HG03520 (cell line): Measurements from ENCODE around the gene GALNS.
A peak's percentile ranks its signal among the peaks of the same experiment; 100 is the strongest.

Experiments used
- ATAC-seq: cut with Tn5 transposase; IDR thresholded peaks from one replicate; pipeline ENCODE4 v1.9.1; 2021; ENCODE audit warnings: mild to moderate bottlenecking, moderate library complexity; ENCODE audit not compliant: unreplicated experiment

GALNS gene

GRCh38 chr16:88820385-88821025 lies 36.2 kb downstream of the GALNS start:
- no peak for ATAC-seq

GRCh38 chr16:88819126-88819525 lies 37.6 kb downstream of the GALNS start:
- ATAC-seq, result no peak

- no peak for ATAC-seq
These were observed 38.2 kb downstream of the GALNS start for GRCh38 chr16:88818575-88818874.

- no peak for ATAC-seq
These were observed 38.8 kb downstream of the GALNS start for GRCh38 chr16:88817785-88818574.

- ATAC-seq, result no peak
These were observed 39.8 kb downstream of the GALNS start for GRCh38 chr16:88816736-88817535.

- no peak for ATAC-seq
These were observed 40.7 kb downstream of the GALNS start for GRCh38 chr16:88815901-88816589.

GRCh38 chr16:88815227-88815626 lies 41.5 kb downstream of the GALNS start:
- ATAC-seq, result no peak

GRCh38 chr16:88814144-88814502 lies 42.6 kb downstream of the GALNS start:
- no peak for ATAC-seq

GRCh38 chr16:88813269-88814143 lies 43.2 kb downstream of the GALNS start:
- no peak for ATAC-seq

- ATAC-seq, result no peak
These were observed 44.1 kb downstream of the GALNS start for GRCh38 chr16:88812513-88813268.

GRCh38 chr16:88811769-88812512 lies 44.8 kb downstream of the GALNS start, which contains the start of gene APRT:
TSS of gene APRT (minus strand) at chr16:88811928. CDS start at chr16:88811899, 29 bp downstream.
- ATAC-seq, result peak; percentile 54

GRCh38 chr16:88810912-88811768 lies 45.6 kb downstream of the GALNS start:
- peak; percentile 37 for ATAC-seq

- no peak for ATAC-seq
These were observed 46.4 kb downstream of the GALNS start for GRCh38 chr16:88810166-88810911.

- ATAC-seq, result no peak
These were observed 47.0 kb downstream of the GALNS start for GRCh38 chr16:88809676-88810165.

GRCh38 chr16:88809068-88809675 lies 47.6 kb downstream of the GALNS start:
- no peak for ATAC-seq

- ATAC-seq, result no peak
These were observed 48.9 kb downstream of the GALNS start for GRCh38 chr16:88807626-88808453.
